COLO668 (cell line): ENCODE results near the gene TLL1.

ENCODE experiments used
- DNase-seq: peaks from one replicate; lab custom pipeline; 2025; ENCODE audit not compliant: unreplicated experiment; lab: John Stamatoyannopoulos, UW

TLL1 gene

GRCh38 chr4:165970703-165971420, 97.8 kb downstream of the TLL1 start:
- no peak for DNase-seq

GRCh38 chr4:165971446-165971845, 98.4 kb downstream of the TLL1 start:
- DNase-seq, result no peak

- no peak for DNase-seq
Measured at GRCh38 chr4:165971933-165972332, 98.9 kb downstream of the TLL1 start.

- DNase-seq, result no peak
Measured at GRCh38 chr4:165972747-165973146, 99.7 kb downstream of the TLL1 start.

- DNase-seq, result no peak
Measured at GRCh38 chr4:165982934-165983333, 109.9 kb downstream of the TLL1 start.

GRCh38 chr4:165986956-165987698, 114.1 kb downstream of the TLL1 start:
- no peak for DNase-seq

- DNase-seq, result no peak
Measured at GRCh38 chr4:165991325-165992180, 118.5 kb downstream of the TLL1 start.

- no peak for DNase-seq
Measured at GRCh38 chr4:165992283-165992682, 119.2 kb downstream of the TLL1 start.

GRCh38 chr4:165994701-165995100, 121.7 kb downstream of the TLL1 start:
- no peak for DNase-seq

- no peak for DNase-seq
Measured at GRCh38 chr4:166003811-166004210, 130.8 kb downstream of the TLL1 start.

- DNase-seq, result no peak
Measured at GRCh38 chr4:166006217-166006616, 133.2 kb downstream of the TLL1 start.

- no peak for DNase-seq
Measured at GRCh38 chr4:166008510-166008909, 135.5 kb downstream of the TLL1 start.

GRCh38 chr4:166012129-166013030, 139.3 kb downstream of the TLL1 start:
- DNase-seq, result no peak

GRCh38 chr4:166014411-166014810, 141.4 kb downstream of the TLL1 start:
- no peak for DNase-seq

GRCh38 chr4:166017804-166018203, 144.8 kb downstream of the TLL1 start:
- no peak for DNase-seq

GRCh38 chr4:166019441-166020220, 146.6 kb downstream of the TLL1 start:
- DNase-seq, result no peak

GRCh38 chr4:166021617-166022016, 148.6 kb downstream of the TLL1 start:
- no peak for DNase-seq

GRCh38 chr4:166034965-166035364, 161.9 kb downstream of the TLL1 start:
- DNase-seq, result no peak

- DNase-seq, result no peak
Measured at GRCh38 chr4:166039822-166040221, 166.8 kb downstream of the TLL1 start.

- DNase-seq, result no peak
Measured at GRCh38 chr4:166042510-166043055, 169.5 kb downstream of the TLL1 start.
